Endothelial cell of umbilical vein (primary cell): Measurements from ENCODE around the gene PPP2CA.

ENCODE experiments used
- CTCF ChIP-seq, 2 donors: IDR thresholded peaks; 1 replicate in 1 of 2; 2 replicates in 1 of 2; pipeline ENCODE4 v1.5.1; 2011; ENCODE audit warnings: low read length in 2 of 2, mild to moderate bottlenecking in 2 of 2, moderate library complexity in 2 of 2, control low read depth in 1 of 2, inconsistent platforms in 1 of 2, low read depth in 1 of 2; ENCODE audit not compliant: insufficient read depth in 1 of 2; ENCODE audit errors: extremely low read depth in 1 of 2
- EZH2 ChIP-seq: IDR thresholded peaks from 2 replicates; pipeline ENCODE4 v1.6.1; 2012; ENCODE audit warnings: borderline replicate concordance, low read depth, mild to moderate bottlenecking, moderate library complexity, low read length, inconsistent platforms; ENCODE audit not compliant: severe bottlenecking
- MYC ChIP-seq: IDR thresholded peaks from one replicate; pipeline ENCODE4 v1.6.1; 2011; ENCODE audit warnings: mild to moderate bottlenecking, low read depth, low read length
- POLR2A ChIP-seq: IDR thresholded peaks from 2 replicates; pipeline ENCODE4 v1.6.1; 2012; ENCODE audit warnings: low read depth, mild to moderate bottlenecking, control low read depth, low read length

- TF ChIP-seq CTCF (IDR thresholded peaks at IDR 0.05; ENCODE audit: extremely low read depth in 1 of 2, insufficient read depth in 1 of 2, low read depth in 1 of 2, low read length in 2 of 2): no peak
- no peak for TF ChIP-seq POLR2A
- TF ChIP-seq MYC: no peak
- no peak for TF ChIP-seq EZH2
Observed at GRCh38 chr5:134255418-134256150, 29.7 kb upstream of the PPP2CA start.
